Psoas muscle (tissue), 8 donors: ENCODE data around the gene LIX1L. TPM values are rescaled to one million over a fixed set of nuclear protein-coding genes. Genes with fewer than 3 reads are reported as not detected.
"Not testable (repeated sequence)": the region's sequence is repeated elsewhere in the genome, so short reads cannot be mapped to it uniquely, and the experiment has no call there.

Experiments
- ATAC-seq, 4 donors: fragments of 200-7000 bp; cut with Tn5 transposase; one replicate each; pipeline ENCODE4 v1.9.1; 2020; ENCODE audit warnings: moderate library complexity in 3 of 4, mild to moderate bottlenecking in 2 of 4
- DNase-seq, 2 donors: peaks; one replicate each; pipeline ENCODE4 v3.0.0-alpha.2; 2020
- H3K27ac ChIP-seq: fragments of 200-600 bp; one replicate; pipeline ENCODE4 v1.8.0; 2022
- H3K27me3 ChIP-seq, 3 donors: fragments of 200-600 bp in 1 of 3; one replicate each; pipeline versions ENCODE4 v1.6.1 to v1.8.0; 2013 to 2022; ENCODE audit warnings: low read length in 2 of 3, mild to moderate bottlenecking in 2 of 3, moderate library complexity in 1 of 3; ENCODE audit not compliant: insufficient read depth in 3 of 3
- H3K36me3 ChIP-seq, 2 donors: fragments of 200-600 bp in 1 of 2; one replicate each; pipeline versions ENCODE4 v1.6.1 to v1.8.0; 2013 to 2022; ENCODE audit warnings: low read depth in 1 of 2, mild to moderate bottlenecking in 1 of 2, moderate library complexity in 1 of 2; ENCODE audit not compliant: insufficient read depth in 1 of 2
- H3K4me1 ChIP-seq: fragments of 200-600 bp; one replicate; pipeline ENCODE4 v1.8.0; 2022
- H3K4me3 ChIP-seq: fragments of 200-600 bp; one replicate; pipeline ENCODE4 v1.8.0; 2022; ENCODE audit warnings: mild to moderate bottlenecking
- H3K9me3 ChIP-seq: fragments of 200-600 bp; one replicate; pipeline ENCODE4 v1.8.0; 2022
- WGBS, 3 donors: extraction: QIAGEN DNeasy Blood & Tissue Kit; methylation state at CpG; one replicate each; pipeline versions ENCODE4 v1.1.6 to v1.1.7; 2013; 5-methylcytosine and 5-hydroxymethylcytosine counted together
- intact Hi-C, 2 donors: fragments of 100-400 bp; cut with DNase I; formaldehyde crosslinking; loops; one replicate each; pipeline versions ENCODE4 v1.11.0 to v1.14.2; 2022
- polyA plus RNA-seq, 3 donors: library from polyadenylated mRNA; stranded (reverse); fragments of 200-250 nt; gene quantifications; one replicate each; pipeline ENCODE4 v1.2.3, GENCODE V29; 2013
- total RNA-seq, 4 donors: library from RNA; stranded (reverse); fragmentation: NEBNext Ultra II Directional in 2 of 4; extraction: Animal tissue kit (Norgen Biotek cat#: 25700) in 2 of 4; gene quantifications; one replicate each; pipeline versions ENCODE4 v1.2.1 to v1.2.4, GENCODE V29; 2021 to 2023
- TF ChIP-seq, protein P1 (sequence below): fragments of 200-600 bp; IDR thresholded peaks from one replicate; pipeline ENCODE4 v1.8.0; 2022; ENCODE audit warnings: antibody characterized with exemption
- donor health status: healthy with polysubstance abuse.
- donor health status: DM: no; HTN: no; CAD: no; lungs with moderate emphysema.
- donor health status: Bipolar disorder and iron deficiency.
- donor health status: healthy.
- donor health status: DM: yes; HTN: yes; CAD: no.
- donor health status: DM: no; HTN: no; CAD: no.
- donor health status: DM: no; HTN: no; CAD: no.
- donor health status: DM: yes; HTN: yes; CAD: no.

LIX1L gene
- total and polyA plus RNA-seq, 7 donors = 14.6 to 59.7 (median 28.1) TPM

GRCh38 chr1:145937436-145937835, 20.4 kb downstream of the LIX1L start:
- H3K36me3 ChIP-seq = peaks cover 8 to 90% of the 10 kb centered on the region in 2 donors
- DNase-seq (no peak), ATAC-seq (no peak)
- TF ChIP-seq, protein P1, sequence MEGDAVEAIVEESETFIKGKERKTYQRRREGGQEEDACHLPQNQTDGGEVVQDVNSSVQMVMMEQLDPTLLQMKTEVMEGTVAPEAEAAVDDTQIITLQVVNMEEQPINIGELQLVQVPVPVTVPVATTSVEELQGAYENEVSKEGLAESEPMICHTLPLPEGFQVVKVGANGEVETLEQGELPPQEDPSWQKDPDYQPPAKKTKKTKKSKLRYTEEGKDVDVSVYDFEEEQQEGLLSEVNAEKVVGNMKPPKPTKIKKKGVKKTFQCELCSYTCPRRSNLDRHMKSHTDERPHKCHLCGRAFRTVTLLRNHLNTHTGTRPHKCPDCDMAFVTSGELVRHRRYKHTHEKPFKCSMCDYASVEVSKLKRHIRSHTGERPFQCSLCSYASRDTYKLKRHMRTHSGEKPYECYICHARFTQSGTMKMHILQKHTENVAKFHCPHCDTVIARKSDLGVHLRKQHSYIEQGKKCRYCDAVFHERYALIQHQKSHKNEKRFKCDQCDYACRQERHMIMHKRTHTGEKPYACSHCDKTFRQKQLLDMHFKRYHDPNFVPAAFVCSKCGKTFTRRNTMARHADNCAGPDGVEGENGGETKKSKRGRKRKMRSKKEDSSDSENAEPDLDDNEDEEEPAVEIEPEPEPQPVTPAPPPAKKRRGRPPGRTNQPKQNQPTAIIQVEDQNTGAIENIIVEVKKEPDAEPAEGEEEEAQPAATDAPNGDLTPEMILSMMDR = no peak
- H3K9me3 ChIP-seq = no peaks in the 10 kb centered on the region
- H3K27me3 ChIP-seq = no peaks in the 10 kb centered on the region
- H3K4me1 ChIP-seq = peaks cover 37% of the 10 kb centered on the region
- 71 to 83% (median 79%) methylated on average over 1 of the region's 1 CpG for WGBS, 3 donors
- peak overlapping the region; percentile 70 for H3K27ac ChIP-seq
- intact Hi-C loops = loop anchor here in 1 of 2 donors (2.0 kb wide), 1 partner anchor 17 kb away; no protein-coding TSS in a partner anchor
- H3K4me3 ChIP-seq = no peak overlapping the region

DNA sequence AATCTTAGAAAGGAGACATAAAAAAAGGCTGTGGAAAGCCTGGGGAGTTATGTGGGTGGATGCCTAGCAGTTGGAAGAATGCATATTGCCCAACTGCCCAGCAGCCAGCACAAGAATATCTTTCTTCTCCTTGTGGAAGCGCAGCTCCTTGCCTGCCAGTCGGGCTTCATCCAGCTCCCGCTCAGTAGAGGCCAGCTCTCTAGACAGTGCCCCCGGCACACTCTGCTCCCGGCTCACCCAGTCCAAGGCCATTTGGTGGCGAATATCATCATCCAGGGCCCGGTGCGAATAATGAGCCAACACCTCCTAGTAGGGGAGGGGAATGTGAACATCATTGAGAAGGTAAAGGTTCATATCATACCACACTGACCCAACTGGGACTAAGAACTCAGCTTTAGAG, 21.6 kb downstream of the LIX1L start:
- intact Hi-C loops = loop anchor here in 1 of 2 donors (2.0 kb wide), 1 partner anchor 19 kb away; no protein-coding TSS in a partner anchor
- H3K36me3 ChIP-seq = peaks cover 8 to 85% of the 10 kb centered on the region in 2 donors
- peaks cover 37% of the 10 kb centered on the region for H3K4me1 ChIP-seq
- DNase-seq (peak in 1 of 2 donors; percentile 74), ATAC-seq (peak; percentile 80 to 90 (median 82))
- TF ChIP-seq, protein P1 = no peak
- no peak overlapping the region for H3K4me3 ChIP-seq
- peak overlapping the region; percentile 70 for H3K27ac ChIP-seq
- H3K27me3 ChIP-seq = no peaks in the 10 kb centered on the region
- WGBS, 3 donors = 38 to 71% (median 68%) methylated on average over 7 to 8 of the region's 8 CpGs
- H3K9me3 ChIP-seq = no peaks in the 10 kb centered on the region

DNA sequence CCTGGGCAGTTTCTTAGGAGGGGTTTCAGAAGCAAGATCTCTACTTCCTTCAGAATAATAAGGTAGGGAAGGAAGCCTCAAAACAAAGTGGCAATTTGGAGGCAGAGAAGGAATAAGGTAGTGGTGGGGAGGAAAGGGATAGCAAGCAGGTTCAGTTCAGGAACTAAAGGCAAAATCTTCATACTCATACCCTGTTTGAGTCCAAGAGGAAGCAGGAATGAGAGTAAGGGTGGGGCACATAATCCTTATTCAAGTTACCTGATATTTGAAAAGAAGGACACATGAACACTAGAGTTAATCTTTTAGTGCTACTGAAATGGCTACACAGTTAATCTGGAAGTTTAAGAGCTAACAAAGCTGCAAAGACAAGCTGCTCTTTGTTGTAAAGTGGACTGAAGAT, 22.1 kb downstream of the LIX1L start:
- DNase-seq (no peak), ATAC-seq (no peak)
- peak overlapping the region; percentile 70 for H3K27ac ChIP-seq
- TF ChIP-seq, protein P1 = no peak
- no peaks in the 10 kb centered on the region for H3K27me3 ChIP-seq
- H3K4me1 ChIP-seq = peaks cover 37% of the 10 kb centered on the region
- no peaks in the 10 kb centered on the region for H3K9me3 ChIP-seq
- H3K36me3 ChIP-seq = peaks cover 8 to 82% of the 10 kb centered on the region in 2 donors
- intact Hi-C loops = loop anchor here in 1 of 2 donors (2.0 kb wide), 1 partner anchor 19 kb away; no protein-coding TSS in a partner anchor
- H3K4me3 ChIP-seq = no peak overlapping the region

DNA sequence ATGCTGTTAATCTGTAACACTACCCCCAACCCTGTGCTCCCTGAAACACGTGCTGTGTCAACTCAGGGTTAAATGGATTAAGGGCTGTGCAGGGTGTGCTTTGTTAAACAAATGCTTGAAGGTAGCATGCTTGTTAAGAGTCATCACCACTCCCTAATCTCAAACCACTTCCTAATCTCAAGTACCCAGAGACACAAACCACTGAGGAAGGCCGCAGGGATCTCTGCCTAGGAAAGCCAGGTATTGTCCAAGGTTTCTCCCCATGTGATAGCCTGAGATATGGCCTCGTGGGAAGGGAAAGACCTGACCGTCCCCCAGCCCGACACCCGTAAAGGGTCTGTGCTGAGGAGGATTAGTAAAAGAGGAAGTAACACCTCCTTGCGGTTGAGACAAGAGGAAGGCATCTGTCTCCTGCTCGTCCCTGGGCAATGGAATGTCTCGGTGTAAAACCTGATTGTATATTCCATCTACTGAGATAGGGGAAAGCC, 25.3 kb downstream of the LIX1L start:
- WGBS, 3 donors = 62 to 73% (median 65%) methylated on average over 8 to 9 of the region's 9 CpGs
- intact Hi-C loops, H3K4me3 ChIP-seq, H3K9me3 ChIP-seq, DNase-seq, H3K27me3 ChIP-seq, ATAC-seq: not testable (repeated sequence)
- Histone ChIP-seq H3K4me1 (peaks cover 40% of the 10 kb centered on the region), H3K27ac (peak overlapping the region; percentile 68), H3K36me3 (peaks cover 8 to 59% of the 10 kb centered on the region in 2 donors)

DNA sequence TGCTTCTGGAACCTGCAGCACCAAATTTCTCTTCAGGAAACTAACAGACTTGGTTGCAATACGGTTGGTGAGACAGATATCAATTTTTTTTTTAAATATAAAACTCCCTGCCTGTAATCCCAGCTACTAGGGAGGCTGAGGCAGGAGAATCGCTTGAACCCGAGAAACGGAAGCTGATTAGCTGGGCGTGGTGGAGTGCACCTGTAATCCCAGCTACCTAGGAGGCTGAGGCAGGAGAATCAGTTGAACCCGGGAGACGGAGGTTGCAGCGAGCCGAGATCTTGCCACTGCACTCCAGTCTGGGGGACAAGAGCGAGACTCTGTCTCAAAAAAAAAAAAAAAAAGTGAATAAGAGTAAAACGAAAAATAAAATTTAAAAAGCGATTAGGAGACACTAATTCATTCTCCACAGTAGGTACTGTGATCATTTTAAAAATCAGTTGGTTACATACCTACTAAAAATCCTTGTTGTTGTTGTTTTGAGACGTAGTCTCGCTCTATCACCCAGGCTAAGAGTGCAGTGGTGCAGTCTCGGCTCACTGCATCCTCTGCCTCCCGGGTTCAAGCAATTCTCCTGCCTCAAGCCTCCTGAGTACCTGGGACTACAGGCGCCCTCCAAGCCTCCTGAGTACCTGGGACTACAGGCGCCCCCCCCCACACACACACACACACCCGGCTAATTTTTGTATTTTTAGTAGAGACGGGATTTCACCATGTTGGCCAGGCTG, 29.7 kb downstream of the LIX1L start:
- TF ChIP-seq, protein P1 = no peak
- Histone ChIP-seq H3K4me1 (peaks cover 17% of the 10 kb centered on the region), H3K9me3 (no peaks in the 10 kb centered on the region), H3K27me3 (no peaks in the 10 kb centered on the region), H3K4me3 (peak overlapping the region; percentile 78), H3K36me3 (peaks cover 0 to 42% of the 10 kb centered on the region in 2 donors), H3K27ac (peak overlapping the region; percentile 98)
- intact Hi-C loops = no loop called here
- 55 to 59% (median 57%) methylated on average over 20 of the region's 20 CpGs for WGBS, 3 donors
- DNase-seq (no peak), ATAC-seq (peak in 1 of 4 donors; percentile 13)
